ENCODE measurements around the gene REXO1. TPM values are rescaled to one million over a fixed set of nuclear protein-coding genes. Genes with fewer than 3 reads are reported as not detected.

The REXO1 gene
- total RNA-seq, 4 donors from 2014 or later: 36.0 to 95.0 (median 56.3) TPM

DNA sequence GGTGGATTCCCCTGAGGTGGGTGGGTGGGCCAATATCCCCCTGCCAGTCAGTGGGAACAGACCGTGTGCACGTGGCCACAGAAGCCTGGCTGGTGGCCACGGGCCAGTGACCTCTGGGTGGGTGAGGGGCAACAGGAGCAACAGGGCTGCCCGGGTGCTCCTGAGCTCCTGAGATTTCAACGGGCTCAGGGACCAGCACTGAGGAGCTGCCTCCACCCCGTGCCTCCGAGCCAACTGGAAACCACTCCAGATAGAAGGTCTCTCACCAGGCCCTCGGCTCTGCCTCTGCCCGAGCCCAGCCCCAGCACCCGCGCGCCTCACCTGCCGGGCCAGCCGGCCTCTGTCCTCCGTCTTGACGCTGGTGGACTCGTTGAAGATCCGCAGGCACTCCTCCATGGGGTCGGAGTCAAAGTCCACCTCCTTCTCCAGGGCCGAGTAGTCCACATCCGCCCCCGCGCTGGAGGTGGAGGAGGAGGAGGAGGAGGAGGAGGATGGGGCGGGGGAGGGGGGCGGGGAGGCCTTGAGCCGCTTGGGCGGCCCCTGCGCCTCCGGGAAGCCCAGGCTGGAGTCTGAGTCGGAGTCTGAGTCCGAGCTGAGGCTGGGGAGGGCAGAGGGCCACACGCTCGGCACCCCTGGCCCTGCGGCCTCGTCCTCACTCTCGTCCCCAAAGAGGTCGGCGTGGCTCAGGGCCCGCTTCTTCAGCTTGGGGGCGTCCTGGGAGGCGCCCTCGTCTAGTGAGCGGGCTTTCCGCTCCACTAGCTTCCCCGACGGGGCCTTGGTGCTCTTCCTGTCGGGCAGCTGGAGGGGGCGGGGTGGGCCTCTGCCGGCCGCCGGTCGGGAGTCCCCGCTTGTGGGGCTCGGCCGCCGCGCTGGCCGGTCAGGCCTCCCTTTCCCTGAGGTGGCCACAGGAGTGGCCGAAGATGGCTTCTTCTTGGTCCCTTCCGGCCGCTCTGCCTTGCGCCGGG is 21.4 kb downstream of the REXO1 start:
- WGBS, 2 donors (ENCODE audit: low coverage in 1 of 2): 71 to 85% methylated on average over 4 to 48 of the region's 63 CpGs
- Histone ChIP-seq H3K27me3 (no peaks in the 10 kb centered on the region), H3K9me3 (no peaks in the 10 kb centered on the region), H3K4me3 (no peak overlapping the region), H3K27ac (no peak overlapping the region), H3K36me3 (peaks cover 0 to 19% (median 6%) of the 10 kb centered on the region in 4 donors), H3K4me1 (peaks cover 0 to 27% (median 10%) of the 10 kb centered on the region in 4 donors)
- TF ChIP-seq POLR2A (IDR thresholded peaks at IDR 0.05) (no peak), POLR2AphosphoS5 (IDR thresholded peaks at IDR 0.05) (no peak), CTCF (IDR thresholded peaks at IDR 0.05) (no peak), EP300 (IDR thresholded peaks at IDR 0.05; ENCODE audit: low read depth) (no peak)
- intact Hi-C loops (cut with DNase I; ENCODE audit: low total_unique reads) (no loop called here), in situ Hi-C loops (cut with MboI; ENCODE audit: low pct_ligation_motif_present in 1 of 4, low pct_unique_long_range_greater_than_20kb in 1 of 4, low sequenced_read_pairs in 3 of 4) (no loop called here)
- no peak for DNase-seq

DNA sequence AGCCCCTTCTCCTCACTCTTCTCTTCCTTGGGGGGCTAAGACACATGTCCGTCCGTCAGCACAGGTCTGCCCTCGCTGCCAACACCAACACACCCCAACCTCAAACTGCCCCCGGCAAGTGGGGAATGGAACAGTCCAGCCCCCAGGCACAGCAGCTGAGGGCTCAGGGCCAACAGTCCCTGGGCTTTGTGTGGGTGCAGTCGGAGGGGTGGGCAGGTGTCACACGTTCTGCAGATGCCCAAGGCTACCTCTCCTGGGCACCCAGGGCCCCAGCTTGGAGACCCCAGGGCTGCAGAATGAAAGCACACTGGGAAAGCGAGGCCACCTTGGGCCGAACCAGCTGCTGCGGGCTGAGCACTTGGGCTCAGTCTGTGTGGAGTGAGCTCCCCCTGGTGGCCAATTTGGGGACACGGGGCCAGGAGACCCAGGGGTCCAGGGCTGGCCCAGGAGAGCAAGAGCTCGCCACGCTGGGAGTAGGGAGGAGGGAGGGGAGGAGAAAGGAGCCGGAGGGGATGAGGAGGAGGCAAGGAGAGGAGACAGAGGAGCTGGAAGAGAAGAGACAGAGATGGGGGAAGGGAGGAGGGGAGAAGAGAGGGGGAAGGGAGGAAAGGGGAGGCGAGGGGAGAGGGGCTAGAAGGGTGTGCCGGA is 22.2 kb downstream of the REXO1 start:
- Histone ChIP-seq H3K27me3 (no peaks in the 10 kb centered on the region), H3K9me3 (no peaks in the 10 kb centered on the region), H3K4me3 (no peak overlapping the region), H3K4me1 (peaks cover 0 to 27% (median 10%) of the 10 kb centered on the region in 4 donors), H3K36me3 (peaks cover 0 to 19% (median 6%) of the 10 kb centered on the region in 4 donors), H3K27ac (no peak overlapping the region)
- DNase-seq: peak; percentile 75
- in situ Hi-C loops (cut with MboI; ENCODE audit: low pct_ligation_motif_present in 1 of 4, low pct_unique_long_range_greater_than_20kb in 1 of 4, low sequenced_read_pairs in 3 of 4): no loop called here
- intact Hi-C loops (cut with DNase I; ENCODE audit: low total_unique reads): no loop called here
- TF ChIP-seq CTCF (IDR thresholded peaks at IDR 0.05): peak; percentile 85 to 94 (median 93)
- TF ChIP-seq EP300 (IDR thresholded peaks at IDR 0.05; ENCODE audit: low read depth): no peak
- 0 to 41% methylated on average over 1 to 15 of the region's 15 CpGs for WGBS, 2 donors (ENCODE audit: low coverage in 1 of 2)

DNA sequence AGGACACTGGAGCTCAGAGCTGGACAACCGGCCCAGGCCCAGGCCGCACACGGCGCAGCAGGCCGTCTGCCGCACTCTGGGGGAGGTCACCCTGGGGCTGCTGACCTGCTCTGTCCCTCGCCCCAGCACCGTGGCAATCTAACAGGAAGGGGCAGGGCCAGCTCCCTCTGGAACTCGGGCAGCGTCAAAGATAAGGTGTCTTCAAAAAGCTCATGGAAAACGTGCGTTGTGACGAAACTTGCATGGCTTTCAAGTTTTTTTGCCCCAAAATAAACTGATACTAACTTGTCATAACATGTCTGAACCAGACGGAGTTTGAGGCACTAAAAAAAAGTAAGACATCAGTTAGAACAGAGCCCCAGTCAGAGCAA is 24.0 kb downstream of the REXO1 start:
- no peak overlapping the region for H3K27ac ChIP-seq
- DNase-seq: no peak
- in situ Hi-C loops (cut with MboI; ENCODE audit: low pct_ligation_motif_present in 1 of 4, low pct_unique_long_range_greater_than_20kb in 1 of 4, low sequenced_read_pairs in 3 of 4): loop anchor here in 1 of 4 donors (25.0 kb wide), 1 partner anchor 287 kb away; no protein-coding TSS in a partner anchor
- WGBS, 2 donors (ENCODE audit: low coverage in 1 of 2): 88% methylated on average over 4 to 14 of the region's 14 CpGs
- peaks cover 0 to 15% (median 6%) of the 10 kb centered on the region in 4 donors for H3K4me1 ChIP-seq
- intact Hi-C loops (cut with DNase I; ENCODE audit: low total_unique reads): loop anchor here (5.0 kb wide), 1 partner anchor 37 kb away; no protein-coding TSS in a partner anchor
- H3K4me3 ChIP-seq: no peak overlapping the region
- H3K27me3 ChIP-seq: no peaks in the 10 kb centered on the region
- no peaks in the 10 kb centered on the region for H3K9me3 ChIP-seq
- peaks cover 0 to 33% (median 13%) of the 10 kb centered on the region in 4 donors for H3K36me3 ChIP-seq
- TF ChIP-seq POLR2AphosphoS5 (IDR thresholded peaks at IDR 0.05) (no peak), POLR2A (IDR thresholded peaks at IDR 0.05) (no peak), CTCF (IDR thresholded peaks at IDR 0.05) (no peak), EP300 (IDR thresholded peaks at IDR 0.05; ENCODE audit: low read depth) (no peak)

Measured in transverse colon (tissue), 4 donors.